Pancreas (tissue), 10 donors: ENCODE data around the gene INTS14. TPM values are rescaled to one million over a fixed set of nuclear protein-coding genes. Genes with fewer than 3 reads are reported as not detected.

ENCODE experiments used
- ATAC-seq, 4 donors: fragments of 200-7000 bp; cut with Tn5 transposase; one replicate each; pipeline versions ENCODE4 v1.8.0 to v1.9.1; 2020; ENCODE audit warnings: mild to moderate bottlenecking in 4 of 4, moderate library complexity in 4 of 4
- DNase-seq, 6 donors: peaks; one replicate each; pipeline ENCODE4 v3.0.0-alpha.2; 2020
- FAIRE-seq: peaks from 2 replicates; lab custom pipeline; 2012; peaks lifted over from hg19 to GRCh38; lab: Jason Lieb, UNC
- H3K27ac ChIP-seq, 4 donors: fragments of 200-600 bp; sonication (generic); 1 replicate in 3 of 4; 2 replicates in 1 of 4; pipeline versions ENCODE4 v1.5.0 to v1.8.0; 2020
- H3K27me3 ChIP-seq, 4 donors: fragments of 200-600 bp; one replicate each; pipeline ENCODE4 v1.8.0; 2021
- H3K36me3 ChIP-seq, 3 donors: fragments of 200-600 bp; sonication (generic) in 1 of 3; one replicate each; pipeline versions ENCODE4 v1.5.0 to v1.8.0; 2020 to 2021
- H3K4me1 ChIP-seq, 3 donors: fragments of 200-600 bp; one replicate each; pipeline ENCODE4 v1.8.0; 2021
- H3K4me3 ChIP-seq, 4 donors: fragments of 200-600 bp; sonication (generic) in 2 of 4; one replicate each; pipeline versions ENCODE4 v1.5.0 to v1.8.0; 2020 to 2021
- H3K9me3 ChIP-seq, 4 donors: fragments of 200-600 bp; one replicate each; pipeline ENCODE4 v1.8.0; 2021
- CTCF ChIP-seq, 4 donors: fragments of 200-600 bp; sonication (generic) in 3 of 4; IDR thresholded peaks; one replicate each; pipeline versions ENCODE4 v1.5.0 to v1.8.0; 2021; ENCODE audit warnings: antibody characterized with exemption in 4 of 4
- WGBS, 2 donors: extraction: QIAGEN DNeasy Blood & Tissue Kit; methylation state at CpG; one replicate each; pipeline ENCODE4 v1.1.7; 2013; 5-methylcytosine and 5-hydroxymethylcytosine counted together
- intact Hi-C, 3 donors: fragments of 100-400 bp; cut with DNase I; formaldehyde crosslinking; loops; one replicate each; pipeline versions ENCODE4 v1.11.1 to v1.14.2; 2022
- polyA plus RNA-seq, 2 donors: library from polyadenylated mRNA; stranded (reverse); fragments of 200-250 nt; gene quantifications; one replicate each; pipeline ENCODE4 v1.2.3, GENCODE V29; 2013
- total RNA-seq, 6 donors: library from RNA; stranded (reverse); fragmentation: NEBNext Ultra II Directional in 4 of 6; extraction: Animal tissue kit (Norgen Biotek cat#: 25700) in 4 of 6; gene quantifications; one replicate each; pipeline versions ENCODE4 v1.2.1 to v1.2.4, GENCODE V29; 2021 to 2023
- donor health status: healthy with polysubstance abuse.
- donor health status: DM: no; HTN: no; CAD: no; lungs with moderate emphysema.
- donor health status: DM: no; HTN: no; CAD: no.
- donor health status: control.
- donor health status: control.
- donor health status: Bipolar disorder and iron deficiency.
- donor health status: DM: yes; HTN: yes; CAD: no.
- donor health status: DM: no; HTN: no; CAD: no.
- donor health status: DM: no; HTN: no; CAD: no.
- donor health status: DM: yes; HTN: yes; CAD: no.

Gene INTS14
- total and polyA plus RNA-seq, 8 donors, result 11.0 to 25.0 (median 13.5) TPM

- WGBS, 2 donors, result 91 to 95% methylated on average over 12 of the region's 12 CpGs
- no peak for TF ChIP-seq CTCF (IDR thresholded peaks at IDR 0.05)
- H3K4me1 ChIP-seq, result no peaks in the 10 kb centered on the region
- H3K36me3 ChIP-seq, result peaks cover 0 to 3% (median 0%) of the 10 kb centered on the region in 3 donors
- FAIRE-seq, result no peak
- H3K4me3 ChIP-seq, result no peak overlapping the region
- H3K27me3 ChIP-seq, result no peaks in the 10 kb centered on the region
- no peak for ATAC-seq
- H3K9me3 ChIP-seq, result no peaks in the 10 kb centered on the region
- intact Hi-C loops, result no loop called here
- H3K27ac ChIP-seq, result no peak overlapping the region
- DNase-seq, result no peak
Observed at GRCh38 chr15:65650312-65651041, 39.5 kb upstream of the INTS14 start.

DNA sequence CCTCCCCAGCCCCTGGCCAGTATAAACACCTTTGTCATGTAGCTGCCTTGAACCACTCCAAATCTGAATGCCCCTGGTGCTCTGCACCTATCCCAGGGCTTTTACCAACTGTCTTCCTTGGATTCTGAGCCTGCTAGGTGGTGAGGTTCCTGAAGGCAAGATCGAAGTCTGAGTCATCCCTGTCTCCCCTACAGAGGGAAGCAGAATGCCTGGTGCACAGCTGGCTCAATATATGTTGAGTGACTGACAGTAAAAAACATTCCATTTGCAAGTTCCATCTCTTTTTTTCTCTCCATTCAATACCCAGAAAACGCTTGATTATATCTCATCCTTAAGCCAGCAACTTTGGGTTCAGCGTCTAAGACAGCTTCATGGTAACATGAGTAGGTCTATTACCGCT, 35.6 kb upstream of the INTS14 start:
- H3K4me3 ChIP-seq, result no peak overlapping the region
- no peaks in the 10 kb centered on the region for H3K36me3 ChIP-seq
- ATAC-seq, result no peak
- no peak for TF ChIP-seq CTCF (IDR thresholded peaks at IDR 0.05)
- no peak overlapping the region for H3K27ac ChIP-seq
- FAIRE-seq, result no peak
- 95 to 97% methylated on average over 4 of the region's 4 CpGs for WGBS, 2 donors
- H3K4me1 ChIP-seq, result no peaks in the 10 kb centered on the region
- intact Hi-C loops, result loop anchor here in 1 of 3 donors (10.0 kb wide), 1 partner anchor 208 kb away; no protein-coding TSS in a partner anchor
- no peak for DNase-seq
- no peaks in the 10 kb centered on the region for H3K9me3 ChIP-seq
- H3K27me3 ChIP-seq, result no peaks in the 10 kb centered on the region

GRCh38 chr15:65645392-65645791, 34.5 kb upstream of the INTS14 start:
- Histone ChIP-seq H3K36me3 (no peaks in the 10 kb centered on the region), H3K4me1 (no peaks in the 10 kb centered on the region), H3K27me3 (no peaks in the 10 kb centered on the region), H3K9me3 (no peaks in the 10 kb centered on the region), H3K4me3 (no peak overlapping the region), H3K27ac (no peak overlapping the region)
- intact Hi-C loops, result loop anchor here in 1 of 3 donors (10.0 kb wide), 1 partner anchor 209 kb away; no protein-coding TSS in a partner anchor
- DNase-seq (no peak), FAIRE-seq (no peak), ATAC-seq (no peak)
- TF ChIP-seq CTCF (IDR thresholded peaks at IDR 0.05), result no peak
- 78 to 93% methylated on average over 4 of the region's 4 CpGs for WGBS, 2 donors

GRCh38 chr15:65644282-65644681, 33.4 kb upstream of the INTS14 start:
- H3K4me1 ChIP-seq, result no peaks in the 10 kb centered on the region
- ATAC-seq (no peak), DNase-seq (no peak), FAIRE-seq (no peak)
- intact Hi-C loops, result loop anchor here in 1 of 3 donors (10.0 kb wide), 1 partner anchor 211 kb away; no protein-coding TSS in a partner anchor
- H3K4me3 ChIP-seq, result no peak overlapping the region
- H3K36me3 ChIP-seq, result no peaks in the 10 kb centered on the region
- no peaks in the 10 kb centered on the region for H3K9me3 ChIP-seq
- H3K27ac ChIP-seq, result no peak overlapping the region
- no peak for TF ChIP-seq CTCF (IDR thresholded peaks at IDR 0.05)
- H3K27me3 ChIP-seq, result no peaks in the 10 kb centered on the region
- WGBS, 2 donors, result 95% methylated on average over 4 of the region's 4 CpGs

GRCh38 chr15:65642594-65642993, 31.7 kb upstream of the INTS14 start:
- 58 to 69% methylated on average over 6 of the region's 6 CpGs for WGBS, 2 donors
- no peak for DNase-seq
- H3K4me3 ChIP-seq, result no peak overlapping the region
- no peaks in the 10 kb centered on the region for H3K4me1 ChIP-seq
- H3K27ac ChIP-seq, result no peak overlapping the region
- no peak for FAIRE-seq
- TF ChIP-seq CTCF (IDR thresholded peaks at IDR 0.05), result no peak
- no peaks in the 10 kb centered on the region for H3K27me3 ChIP-seq
- no peak for ATAC-seq
- intact Hi-C loops, result loop anchor here in 1 of 3 donors (10.0 kb wide), 1 partner anchor 212 kb away; no protein-coding TSS in a partner anchor
- H3K36me3 ChIP-seq, result no peaks in the 10 kb centered on the region
- no peaks in the 10 kb centered on the region for H3K9me3 ChIP-seq
